Keratinocyte (primary cell): ENCODE results near the gene GRB10. TPM values are rescaled to one million over a fixed set of nuclear protein-coding genes. Genes with fewer than 3 reads are reported as not detected.

Experiments used
- DNase-seq: peaks from one replicate; pipeline ENCODE4 v3.0.0-alpha.2; 2011; ENCODE audit warnings: low read depth, missing footprints, low spot score
- FAIRE-seq: peaks from 2 replicates; lab custom pipeline; 2011; peaks lifted over from hg19 to GRCh38; lab: Jason Lieb, UNC
- H2AFZ ChIP-seq: 2 replicates; pipeline ENCODE4 v1.6.0; 2012; ENCODE audit warnings: low read length, control low read depth, inconsistent platforms; ENCODE audit not compliant: control insufficient read depth
- H3K27ac ChIP-seq: 2 replicates; pipeline ENCODE4 v1.5.1; 2011; ENCODE audit warnings: low read length; ENCODE audit not compliant: control insufficient read depth, insufficient read depth
- H3K27me3 ChIP-seq: 3 replicates; pipeline ENCODE4 v1.6.0; 2011; ENCODE audit warnings: low read length; ENCODE audit not compliant: control insufficient read depth, insufficient read depth; ENCODE audit errors: extremely low read depth
- H3K36me3 ChIP-seq, 2 experiments: 2 replicates in 1 of 2; 3 replicates in 1 of 2; pipeline ENCODE4 v1.5.1; 2011; ENCODE audit warnings: low read length in 2 of 2, mild to moderate bottlenecking in 1 of 2; ENCODE audit not compliant: control insufficient read depth in 2 of 2, insufficient read depth in 2 of 2; ENCODE audit errors: extremely low read depth in 1 of 2
- H3K4me1 ChIP-seq: 3 replicates; pipeline ENCODE4 v1.5.1; 2011; ENCODE audit warnings: low read length; ENCODE audit not compliant: control insufficient read depth, insufficient read depth; ENCODE audit errors: extremely low read depth
- H3K4me2 ChIP-seq: 3 replicates; pipeline ENCODE4 v1.6.0; 2011; ENCODE audit warnings: low read depth, low read length; ENCODE audit not compliant: control insufficient read depth, insufficient read depth; ENCODE audit errors: extremely low read depth
- H3K4me3 ChIP-seq, 3 experiments: fragments of 200-600 bp in 1 of 3; sonication (generic) in 1 of 3; 2 replicates in 2 of 3; 3 replicates in 1 of 3; pipeline ENCODE4 v1.5.1; 2011 to 2016; ENCODE audit warnings: low read length in 3 of 3, mild to moderate bottlenecking in 3 of 3, control low read depth in 2 of 3, inconsistent platforms in 1 of 3, low read depth in 1 of 3, mixed read lengths in 1 of 3, mixed run types in 1 of 3, moderate library complexity in 1 of 3; ENCODE audit not compliant: control insufficient read depth in 2 of 3, insufficient read depth in 2 of 3; ENCODE audit errors: extremely low read depth in 1 of 3
- H3K79me2 ChIP-seq: 2 replicates; pipeline ENCODE4 v1.6.0; 2012; ENCODE audit warnings: low read length; ENCODE audit not compliant: control insufficient read depth, insufficient read depth
- H3K9ac ChIP-seq: 3 replicates; pipeline ENCODE4 v1.6.0; 2011; ENCODE audit warnings: low read length; ENCODE audit not compliant: control insufficient read depth, insufficient read depth; ENCODE audit errors: extremely low read depth
- H3K9me1 ChIP-seq: 3 replicates; pipeline ENCODE4 v1.6.0; 2011; ENCODE audit warnings: low read length; ENCODE audit not compliant: control insufficient read depth, insufficient read depth; ENCODE audit errors: extremely low read depth
- H3K9me3 ChIP-seq: 2 replicates; pipeline ENCODE4 v1.5.1; 2012; ENCODE audit warnings: low read depth, low read length; ENCODE audit not compliant: control insufficient read depth
- H4K20me1 ChIP-seq: 3 replicates; pipeline ENCODE4 v1.6.0; 2011; ENCODE audit warnings: low read length; ENCODE audit not compliant: control insufficient read depth, insufficient read depth; ENCODE audit errors: extremely low read depth
- CTCF ChIP-seq, 3 experiments: IDR thresholded peaks in 1 of 3; conservative IDR thresholded peaks in 1 of 3; optimal IDR thresholded peaks in 1 of 3; 2 replicates in 2 of 3; 3 replicates in 1 of 3; pipeline versions ENCODE3 to v1.5.1; 2011; ENCODE audit warnings: low read length in 3 of 3, mild to moderate bottlenecking in 3 of 3, moderate library complexity in 2 of 3, control low read depth in 1 of 3, inconsistent platforms in 1 of 3; ENCODE audit not compliant: insufficient read depth in 2 of 3; ENCODE audit errors: extremely low read depth in 1 of 3
- EZH2 ChIP-seq: IDR thresholded peaks from one replicate; pipeline ENCODE4 v1.6.1; 2012; ENCODE audit warnings: inconsistent platforms, mild to moderate bottlenecking, low read length, moderate library complexity
- dilution Hi-C: fragments of 300-500 bp; cut with MboI; formaldehyde crosslinking; loops from one replicate; pipeline ENCODE4 v1.7.0; 2020; ENCODE audit warnings: low sequenced_read_pairs; ENCODE audit not compliant: extremely low pct_ligation_motif_present
- polyA plus RNA-seq, 5 experiments: library from polyadenylated mRNA; depleted of rRNA in 3 of 5; stranded (reverse) in 3 of 5; stranded (forward) in 1 of 5; unstranded in 1 of 5; fragments of >200 nt; gene quantifications; 1 replicate in 1 of 5; 2 replicates in 3 of 5; 3 replicates in 1 of 5; pipeline versions ENCODE4 v1.2.1 to v1.2.3, GENCODE V29; 2011 to 2012; ENCODE audit warnings: missing spikeins in 2 of 5, low read depth in 1 of 5, low replicate concordance in 1 of 5

GRB10 gene
- polyA plus RNA-seq, 1 donor (not counting 4 experiments of a cell fraction or from before 2014, with no cell fraction given), result 4.4 TPM

DNA sequence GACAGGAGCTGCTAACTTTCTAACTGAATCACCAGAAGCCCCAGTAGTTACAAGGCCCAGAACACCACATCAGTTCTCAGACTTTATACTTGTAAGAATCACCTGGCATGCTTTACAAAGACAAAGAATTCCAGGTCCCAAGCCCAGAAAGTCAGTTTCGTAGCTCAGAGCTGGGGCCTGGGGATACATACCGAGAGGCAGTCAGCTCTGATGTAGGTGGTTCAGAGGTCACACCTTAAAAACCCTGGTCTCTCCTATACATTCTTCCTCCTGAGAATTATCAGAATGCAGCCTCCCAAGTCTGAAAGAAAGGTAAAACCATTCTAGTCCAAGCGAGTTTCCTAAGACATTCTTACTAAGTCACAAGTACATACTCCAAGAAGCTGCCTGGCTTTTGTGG, 2.3 kb downstream of the GRB10 start:
- TF ChIP-seq EZH2, result no peak
- no peak for TF ChIP-seq CTCF (optimal IDR thresholded peaks at IDR 0.05 in 1 of 3, IDR thresholded peaks at IDR 0.05 in 1 of 3, conservative IDR thresholded peaks at IDR 0.05 in 1 of 3; ENCODE audit: extremely low read depth in 1 of 3, insufficient read depth in 2 of 3, low read length in 3 of 3)
- H4K20me1 ChIP-seq, result peaks cover 13% of the 10 kb centered on the region
- no peak for FAIRE-seq
- H3K9me1 ChIP-seq, result no peaks in the 10 kb centered on the region
- no peaks in the 10 kb centered on the region for H3K9me3 ChIP-seq
- no peak overlapping the region for H2AFZ ChIP-seq
- dilution Hi-C loops, result no loop called here
- no peak for DNase-seq
- H3K4me1 ChIP-seq, result no peaks in the 10 kb centered on the region
- no peak overlapping the region for H3K4me3 ChIP-seq
- no peaks in the 10 kb centered on the region for H3K36me3 ChIP-seq
- H3K9ac ChIP-seq, result no peak overlapping the region
- no peak overlapping the region for H3K4me2 ChIP-seq
- peaks cover 25% of the 10 kb centered on the region for H3K27me3 ChIP-seq
- H3K79me2 ChIP-seq, result peaks cover 7% of the 10 kb centered on the region
- H3K27ac ChIP-seq, result no peak overlapping the region

DNA sequence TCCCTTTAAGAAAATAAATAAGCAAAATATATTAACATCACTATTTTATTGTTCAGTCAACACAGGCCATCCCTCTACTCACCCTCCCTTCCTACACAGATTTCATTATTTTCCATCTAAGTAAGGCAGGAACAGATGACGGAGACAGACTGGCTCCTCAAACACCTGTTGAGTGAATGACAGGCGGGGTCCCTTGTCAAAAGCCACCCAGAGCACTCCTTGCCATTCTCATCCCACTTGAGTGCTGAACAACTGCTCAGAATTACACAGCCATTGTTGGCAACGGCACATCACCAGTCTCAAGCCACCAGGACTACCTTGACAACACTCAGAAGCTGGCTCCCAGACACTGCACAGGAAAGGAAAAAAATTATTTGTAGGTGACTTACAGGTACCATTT, 3.3 kb downstream of the GRB10 start:
- H3K27me3 ChIP-seq, result peaks cover 25% of the 10 kb centered on the region
- H3K9me1 ChIP-seq, result no peaks in the 10 kb centered on the region
- peaks cover 13% of the 10 kb centered on the region for H4K20me1 ChIP-seq
- H3K9ac ChIP-seq, result no peak overlapping the region
- H3K36me3 ChIP-seq, result no peaks in the 10 kb centered on the region
- H3K4me1 ChIP-seq, result no peaks in the 10 kb centered on the region
- DNase-seq (no peak), FAIRE-seq (no peak)
- H3K4me2 ChIP-seq, result no peak overlapping the region
- dilution Hi-C loops, result no loop called here
- no peak overlapping the region for H2AFZ ChIP-seq
- H3K79me2 ChIP-seq, result peaks cover 6% of the 10 kb centered on the region
- no peaks in the 10 kb centered on the region for H3K9me3 ChIP-seq
- no peak overlapping the region for H3K4me3 ChIP-seq
- TF ChIP-seq EZH2 (no peak), CTCF (optimal IDR thresholded peaks at IDR 0.05 in 1 of 3, IDR thresholded peaks at IDR 0.05 in 1 of 3, conservative IDR thresholded peaks at IDR 0.05 in 1 of 3; ENCODE audit: extremely low read depth in 1 of 3, insufficient read depth in 2 of 3, low read length in 3 of 3) (no peak)
- no peak overlapping the region for H3K27ac ChIP-seq
